Endothelial cell of umbilical vein (primary cell): Measurements from ENCODE around the gene RIOK2.

Experiments used
- CTCF ChIP-seq, 2 donors: IDR thresholded peaks; 1 replicate in 1 of 2; 2 replicates in 1 of 2; pipeline ENCODE4 v1.5.1; 2011; ENCODE audit warnings: low read length in 2 of 2, mild to moderate bottlenecking in 2 of 2, moderate library complexity in 2 of 2, control low read depth in 1 of 2, inconsistent platforms in 1 of 2, low read depth in 1 of 2; ENCODE audit not compliant: insufficient read depth in 1 of 2; ENCODE audit errors: extremely low read depth in 1 of 2
- EZH2 ChIP-seq: IDR thresholded peaks from 2 replicates; pipeline ENCODE4 v1.6.1; 2012; ENCODE audit warnings: borderline replicate concordance, low read depth, mild to moderate bottlenecking, moderate library complexity, low read length, inconsistent platforms; ENCODE audit not compliant: severe bottlenecking
- FOS ChIP-seq: IDR thresholded peaks from 2 replicates; pipeline ENCODE4 v1.6.1; 2011; ENCODE audit warnings: mild to moderate bottlenecking, low read length, moderate library complexity, borderline replicate concordance; ENCODE audit not compliant: insufficient read depth
- GATA2 ChIP-seq: IDR thresholded peaks from 2 replicates; pipeline ENCODE4 v1.7.0; 2011; ENCODE audit warnings: low read depth, mild to moderate bottlenecking, moderate library complexity, mixed read lengths, low read length; ENCODE audit not compliant: insufficient read length, insufficient read depth
- JUN ChIP-seq: IDR thresholded peaks from 2 replicates; pipeline ENCODE4 v1.6.1; 2011; ENCODE audit warnings: borderline replicate concordance, low read depth; ENCODE audit not compliant: insufficient read length, insufficient read depth
- MAX ChIP-seq: IDR thresholded peaks from 2 replicates; pipeline ENCODE4 v1.6.1; 2011; ENCODE audit not compliant: insufficient read depth, insufficient read length
- MYC ChIP-seq: IDR thresholded peaks from one replicate; pipeline ENCODE4 v1.6.1; 2011; ENCODE audit warnings: mild to moderate bottlenecking, low read depth, low read length
- POLR2A ChIP-seq: IDR thresholded peaks from 2 replicates; pipeline ENCODE4 v1.6.1; 2012; ENCODE audit warnings: low read depth, mild to moderate bottlenecking, control low read depth, low read length
- POLR2AphosphoS5 ChIP-seq: IDR thresholded peaks from 2 replicates; pipeline ENCODE4 v1.6.1; 2012; ENCODE audit warnings: low read depth, mild to moderate bottlenecking, control low read depth, low read length, moderate library complexity; ENCODE audit not compliant: insufficient read depth

DNA sequence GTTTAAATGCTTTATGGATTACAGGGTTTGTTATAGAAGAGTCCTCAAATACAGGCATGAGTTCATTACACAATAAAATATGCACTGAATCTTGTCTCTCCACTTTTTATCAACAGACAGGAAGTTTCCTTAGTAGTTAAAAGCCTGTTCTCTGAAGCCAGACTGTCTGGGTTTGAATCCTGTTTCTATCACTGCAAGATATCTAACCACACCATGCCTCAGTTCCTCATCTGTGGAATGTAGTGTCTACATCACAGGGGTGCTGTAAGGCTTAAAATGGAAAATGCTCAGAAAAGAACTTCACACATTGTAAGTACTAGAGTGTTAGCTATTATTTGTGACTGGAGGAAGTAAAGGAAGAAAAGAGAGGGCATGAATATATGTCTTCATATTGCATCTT is 49.9 kb downstream of the RIOK2 start:
- no peak for TF ChIP-seq MYC
- no peak for TF ChIP-seq CTCF (IDR thresholded peaks at IDR 0.05; ENCODE audit: extremely low read depth in 1 of 2, insufficient read depth in 1 of 2, low read depth in 1 of 2, low read length in 2 of 2)
- no peak for TF ChIP-seq POLR2AphosphoS5
- no peak for TF ChIP-seq GATA2
- TF ChIP-seq EZH2: no peak
- TF ChIP-seq POLR2A: no peak
- TF ChIP-seq MAX: no peak
- TF ChIP-seq FOS: no peak
- no peak for TF ChIP-seq JUN
